HL-60 (cell line): ENCODE data around the gene ARID1B.

Experiments
- DNase-seq, 2 experiments: peaks; one replicate each; pipeline ENCODE4 v3.0.0-alpha.2; 2010 to 2020; ENCODE audit warnings: low read depth in 1 of 2, low spot score in 1 of 2
- H3K27ac ChIP-seq: fragments of 250-450 bp; sonication (Bioruptor Pico); replicated peaks from 2 replicates; pipeline ENCODE4 v1.5.1; 2020; ENCODE audit warnings: mild to moderate bottlenecking, moderate library complexity
- H3K27me3 ChIP-seq: fragments of 250-450 bp; sonication (Bioruptor Pico); 2 replicates; pipeline ENCODE4 v1.5.1; 2021; ENCODE audit warnings: mild to moderate bottlenecking, moderate library complexity; ENCODE audit not compliant: insufficient read depth, poor library complexity, severe bottlenecking
- H3K4me3 ChIP-seq: replicated peaks from 2 replicates; pipeline ENCODE4 v1.5.1; 2011; ENCODE audit warnings: mild to moderate bottlenecking, control low read depth, low read length; ENCODE audit not compliant: insufficient read depth
- GABPA ChIP-seq: IDR thresholded peaks from 2 replicates; pipeline ENCODE4 v1.6.1; 2012; ENCODE audit warnings: low read depth
- POLR2AphosphoS5 ChIP-seq: IDR thresholded peaks from 2 replicates; pipeline ENCODE4 v1.6.1; 2012; ENCODE audit warnings: low read depth
- REST ChIP-seq: IDR thresholded peaks from 2 replicates; pipeline ENCODE4 v1.6.1; 2012; ENCODE audit warnings: low read depth; ENCODE audit not compliant: insufficient replicate concordance
- SPI1 ChIP-seq: IDR thresholded peaks from 2 replicates; pipeline ENCODE4 v1.6.1; 2012; ENCODE audit warnings: low read depth, mild to moderate bottlenecking, borderline replicate concordance
- TF ChIP-seq, protein P1 (sequence below): IDR thresholded peaks from one replicate; pipeline ENCODE4 v1.5.1; 2011; ENCODE audit warnings: low read length, control low read depth, inconsistent platforms; ENCODE audit not compliant: insufficient read depth

Gene ARID1B

DNA sequence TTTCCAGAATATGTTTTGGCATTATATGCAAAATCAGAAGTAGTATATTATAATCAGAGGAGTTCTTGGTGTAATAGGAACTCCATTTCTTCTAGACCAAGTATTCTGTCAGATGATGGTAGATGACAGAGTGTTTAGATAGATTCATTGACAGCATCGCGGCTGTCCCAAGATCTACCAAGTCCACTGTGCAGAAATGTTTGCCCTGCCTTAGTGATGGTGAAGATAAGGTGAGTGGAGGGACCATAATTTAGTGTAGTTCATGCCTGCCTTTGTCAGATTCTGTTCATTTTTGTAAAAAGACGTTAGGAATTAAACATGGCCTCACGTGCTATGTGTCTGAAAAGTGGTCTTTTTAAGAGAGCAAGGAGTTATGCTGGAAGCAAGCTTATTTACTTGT lies 270.1 kb downstream of the ARID1B start:
- Histone ChIP-seq H3K27me3 (no peaks in the 10 kb centered on the region), H3K4me3 (no peak overlapping the region), H3K27ac (no peak overlapping the region)
- no peak for TF ChIP-seq POLR2AphosphoS5
- no peak for TF ChIP-seq SPI1
- TF ChIP-seq, protein P1, sequence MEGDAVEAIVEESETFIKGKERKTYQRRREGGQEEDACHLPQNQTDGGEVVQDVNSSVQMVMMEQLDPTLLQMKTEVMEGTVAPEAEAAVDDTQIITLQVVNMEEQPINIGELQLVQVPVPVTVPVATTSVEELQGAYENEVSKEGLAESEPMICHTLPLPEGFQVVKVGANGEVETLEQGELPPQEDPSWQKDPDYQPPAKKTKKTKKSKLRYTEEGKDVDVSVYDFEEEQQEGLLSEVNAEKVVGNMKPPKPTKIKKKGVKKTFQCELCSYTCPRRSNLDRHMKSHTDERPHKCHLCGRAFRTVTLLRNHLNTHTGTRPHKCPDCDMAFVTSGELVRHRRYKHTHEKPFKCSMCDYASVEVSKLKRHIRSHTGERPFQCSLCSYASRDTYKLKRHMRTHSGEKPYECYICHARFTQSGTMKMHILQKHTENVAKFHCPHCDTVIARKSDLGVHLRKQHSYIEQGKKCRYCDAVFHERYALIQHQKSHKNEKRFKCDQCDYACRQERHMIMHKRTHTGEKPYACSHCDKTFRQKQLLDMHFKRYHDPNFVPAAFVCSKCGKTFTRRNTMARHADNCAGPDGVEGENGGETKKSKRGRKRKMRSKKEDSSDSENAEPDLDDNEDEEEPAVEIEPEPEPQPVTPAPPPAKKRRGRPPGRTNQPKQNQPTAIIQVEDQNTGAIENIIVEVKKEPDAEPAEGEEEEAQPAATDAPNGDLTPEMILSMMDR, result no peak
- TF ChIP-seq REST, result no peak
- DNase-seq, result no peak

- Histone ChIP-seq H3K4me3 (no peak overlapping the region), H3K27ac (no peak overlapping the region), H3K27me3 (no peaks in the 10 kb centered on the region)
- no peak for DNase-seq
- TF ChIP-seq, protein P1, result no peak
- TF ChIP-seq POLR2AphosphoS5, result no peak
- no peak for TF ChIP-seq GABPA
- TF ChIP-seq SPI1, result no peak
- no peak for TF ChIP-seq REST
These were observed 270.8 kb downstream of the ARID1B start for GRCh38 chr6:157047951-157048350.

DNA sequence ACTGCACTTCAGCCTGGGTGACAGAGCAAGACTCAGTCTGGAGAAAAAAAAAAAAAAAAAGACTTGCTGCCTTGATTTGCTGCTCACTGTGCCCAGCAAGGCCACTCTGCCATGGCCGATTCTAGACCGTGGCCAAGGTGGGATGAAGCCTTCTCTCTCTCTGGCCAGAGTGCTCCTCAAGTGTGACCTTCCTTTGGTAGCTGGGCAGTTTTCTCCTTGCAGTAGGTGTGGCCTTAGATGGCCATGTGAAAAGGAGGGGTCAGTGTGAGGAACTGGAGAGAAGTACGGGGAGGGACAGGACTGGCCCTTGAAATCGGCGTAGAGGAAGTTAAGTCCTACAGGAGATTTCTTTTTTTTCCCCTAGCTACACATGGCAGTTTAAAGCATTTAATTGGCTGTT lies 272.0 kb downstream of the ARID1B start:
- no peak for TF ChIP-seq GABPA
- TF ChIP-seq, protein P1, result no peak
- Histone ChIP-seq H3K27me3 (no peaks in the 10 kb centered on the region), H3K4me3 (no peak overlapping the region), H3K27ac (no peak overlapping the region)
- DNase-seq, result no peak

DNA sequence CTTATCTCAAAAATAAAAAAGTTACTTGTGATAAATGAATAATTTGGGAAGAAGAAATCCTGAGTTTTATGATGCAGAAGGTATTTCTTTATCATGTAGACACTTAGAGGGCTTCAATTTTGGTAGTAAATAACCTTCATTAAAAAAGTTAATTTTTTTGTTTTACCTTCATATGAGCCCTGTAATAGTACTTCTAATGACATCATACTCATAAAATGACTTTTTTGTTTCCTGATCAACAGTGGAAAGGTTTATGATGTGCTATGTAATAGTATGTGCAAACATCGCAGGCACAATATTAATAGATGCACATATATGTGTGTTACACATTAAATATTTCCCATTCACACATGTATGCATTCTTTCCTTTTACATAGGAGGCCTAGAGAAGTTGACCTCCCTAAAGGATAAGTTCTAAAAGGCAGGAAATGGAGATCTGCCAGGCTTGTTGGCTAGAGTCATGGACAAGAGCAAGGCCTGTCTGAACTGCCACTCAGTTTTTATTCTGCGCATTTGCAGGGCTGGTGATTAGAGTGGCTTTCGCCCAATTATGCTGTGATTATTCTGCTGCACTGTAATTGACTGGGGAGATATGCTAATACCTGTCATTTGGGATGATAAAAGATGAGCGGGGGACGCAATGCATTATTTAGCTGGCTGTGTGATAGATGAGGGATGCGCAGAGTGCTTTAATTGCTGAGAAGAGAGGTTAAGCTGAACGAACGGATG lies 273.5 kb downstream of the ARID1B start:
- Histone ChIP-seq H3K27me3 (no peaks in the 10 kb centered on the region), H3K27ac (no peak overlapping the region), H3K4me3 (no peak overlapping the region)
- no peak for DNase-seq
- TF ChIP-seq REST (no peak), GABPA (no peak), POLR2AphosphoS5 (no peak), SPI1 (no peak)
- TF ChIP-seq, protein P1, result no peak
